Measurements from ENCODE around the gene OSBPL7. TPM values are rescaled to one million over a fixed set of nuclear protein-coding genes. Genes with fewer than 3 reads are reported as not detected.

The OSBPL7 gene
- total RNA-seq, 1 experiment from 2014 or later = 20.5 TPM

DNA sequence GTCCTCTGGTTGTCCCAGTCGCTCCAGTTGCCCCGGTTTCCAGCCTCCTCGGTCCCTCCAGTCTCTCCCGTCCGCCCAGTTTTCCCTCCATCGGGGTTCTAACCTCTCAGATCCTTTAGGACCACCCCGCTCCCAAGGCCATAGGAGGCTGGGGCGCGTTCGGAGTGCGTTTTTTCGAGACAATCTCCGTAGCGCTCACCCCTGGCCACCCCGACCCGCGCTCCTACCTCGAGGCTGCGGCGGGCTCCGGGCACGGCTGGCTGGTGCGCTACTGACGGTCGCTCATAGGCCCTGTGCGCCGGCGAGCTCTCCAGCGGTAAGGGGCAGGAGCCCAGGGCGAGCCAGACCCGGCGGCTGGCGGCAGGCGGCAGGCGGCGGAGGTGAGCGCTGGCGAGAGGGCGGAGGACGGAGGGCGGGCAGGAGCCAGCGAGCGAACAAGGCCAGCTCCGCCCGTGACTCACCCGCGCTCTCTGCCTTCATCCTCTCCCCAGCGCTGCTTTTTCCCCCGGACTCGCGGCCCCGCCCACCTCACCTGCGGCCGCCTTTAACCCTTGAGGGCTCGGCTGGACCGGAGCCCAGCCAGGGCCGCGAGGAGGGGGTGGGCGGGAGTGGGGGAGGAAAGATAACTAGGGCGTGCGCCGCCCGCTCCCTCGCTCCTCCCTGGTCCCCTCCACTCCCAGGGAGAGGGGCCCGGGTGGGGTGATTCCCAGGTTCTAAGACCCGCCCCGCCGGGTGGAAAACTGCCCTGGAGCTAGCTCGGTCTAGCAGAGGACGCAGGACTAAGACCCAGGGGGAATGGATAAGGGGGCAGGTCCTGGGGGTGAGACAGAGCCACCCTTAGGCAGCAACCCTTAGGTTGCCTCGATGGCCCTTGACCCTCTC is 29.3 kb upstream of the OSBPL7 start, which contains the start of gene SP6:
Gene SP6, minus strand, starts transcription at position 472 of the 882 bp plus-strand sequence. CDS start 2,734 bp downstream, outside the sequence.
- Histone ChIP-seq H4K20me1 (ENCODE audit: insufficient read depth) (no peaks in the 10 kb centered on the region), H3K27ac (ENCODE audit: low read depth, low read length) (peak within 1 kb of the TSS; percentile 63), H3K9me3 (ENCODE audit: control insufficient read depth in 1 of 2, insufficient read depth in 1 of 2, low read depth in 1 of 2, low read length in 2 of 2) (no peaks in the 10 kb centered on the region), H3K9ac (ENCODE audit: low read length) (peak within 1 kb of the TSS; percentile 81), H3K9me2 (ENCODE audit: insufficient read depth) (no peaks in the 10 kb centered on the region), H3K4me1 (ENCODE audit: control insufficient read depth in 1 of 2, insufficient read depth in 2 of 2, low read length in 2 of 2) (peaks cover 13 to 30% of the 10 kb centered on the region in 2 experiments), H3K36me3 (ENCODE audit: control insufficient read depth in 1 of 2, insufficient read depth in 2 of 2, low read length in 2 of 2) (no peaks in the 10 kb centered on the region; a peak in 1 of 4 replicates), H2AFZ (ENCODE audit: low read depth, low read length, poor library complexity, severe bottlenecking) (peak within 1 kb of the TSS; percentile 70), H3K27me3 (ENCODE audit: insufficient read depth, low read length) (peaks cover 13% of the 10 kb centered on the region; the same call in 1 of the 2 replicates), H3K79me2 (ENCODE audit: insufficient read depth, low read length) (peaks cover 23% of the 10 kb centered on the region; the same call in 1 of the 2 replicates), H3K4me3 (replicated peaks in 1 of 2; ENCODE audit: low read depth in 1 of 2, low read length in 2 of 2) (peak within 1 kb of the TSS; percentile 78 to 89), H3K4me2 (ENCODE audit: low read length) (peak within 1 kb of the TSS; percentile 86)
- no TSS peak for BruUV-seq (replicated peaks)
- intact Hi-C loops (cut with micrococcal nuclease) = no loop called here
- ATAC-seq = peak; percentile 93
- peak; percentile 80 for DNase-seq (ENCODE audit: low read depth, low spot score)
- POLR2A ChIA-PET = interaction anchor here (0.7 to 3.2 kb wide), 9 partner anchors 8 to 90 kb away, joined by 3 to 15 read pairs (median 3); partner anchors contain the start of genes LRRC46, MRPL10, PNPO and SCRN2
- TF ChIP-seq RAD21 (IDR thresholded peaks at IDR 0.05; ENCODE audit: low read depth) (no peak), SIN3A (IDR thresholded peaks at IDR 0.05; ENCODE audit: low read depth) (no peak), CEBPB (IDR thresholded peaks at IDR 0.05; ENCODE audit: low read depth) (no peak), POLR2A (IDR thresholded peaks at IDR 0.05; ENCODE audit: borderline replicate concordance, extremely low read depth, insufficient read depth, insufficient read length) (peak; percentile 97), ZFX (IDR thresholded peaks at IDR 0.05) (peak; percentile 86), CTCF (IDR thresholded peaks at IDR 0.05 in 2 of 3, conservative IDR thresholded peaks at IDR 0.05 in 1 of 3; ENCODE audit: borderline replicate concordance in 1 of 3, insufficient read depth in 1 of 3, low read depth in 2 of 3, low read length in 2 of 3) (peak in 1 of 3 experiments; percentile 39; a peak in 3 of 6 replicates), EGR1 (IDR thresholded peaks at IDR 0.05; ENCODE audit: low read depth) (no peak; the same call in 1 of the 2 replicates), JUND (IDR thresholded peaks at IDR 0.05) (no peak), SP1 (IDR thresholded peaks at IDR 0.05; ENCODE audit: low read depth) (no peak; the same call in 1 of the 2 replicates), YY1 (IDR thresholded peaks at IDR 0.05; ENCODE audit: extremely low read depth, insufficient replicate concordance, low read depth, low read length) (no peak), POLR2AphosphoS5 (IDR thresholded peaks at IDR 0.05; ENCODE audit: low read depth, low read length) (peak; percentile 98), ZNF274 (IDR thresholded peaks at IDR 0.05; ENCODE audit: low read depth, low read length) (no peak), ELF1 (IDR thresholded peaks at IDR 0.05; ENCODE audit: borderline replicate concordance, low read depth) (no peak), TCF7L2 (IDR thresholded peaks at IDR 0.05; ENCODE audit: borderline replicate concordance, extremely low read depth, insufficient read depth, insufficient read length) (peak; percentile 82)
- TF ChIP-seq, protein P1, sequence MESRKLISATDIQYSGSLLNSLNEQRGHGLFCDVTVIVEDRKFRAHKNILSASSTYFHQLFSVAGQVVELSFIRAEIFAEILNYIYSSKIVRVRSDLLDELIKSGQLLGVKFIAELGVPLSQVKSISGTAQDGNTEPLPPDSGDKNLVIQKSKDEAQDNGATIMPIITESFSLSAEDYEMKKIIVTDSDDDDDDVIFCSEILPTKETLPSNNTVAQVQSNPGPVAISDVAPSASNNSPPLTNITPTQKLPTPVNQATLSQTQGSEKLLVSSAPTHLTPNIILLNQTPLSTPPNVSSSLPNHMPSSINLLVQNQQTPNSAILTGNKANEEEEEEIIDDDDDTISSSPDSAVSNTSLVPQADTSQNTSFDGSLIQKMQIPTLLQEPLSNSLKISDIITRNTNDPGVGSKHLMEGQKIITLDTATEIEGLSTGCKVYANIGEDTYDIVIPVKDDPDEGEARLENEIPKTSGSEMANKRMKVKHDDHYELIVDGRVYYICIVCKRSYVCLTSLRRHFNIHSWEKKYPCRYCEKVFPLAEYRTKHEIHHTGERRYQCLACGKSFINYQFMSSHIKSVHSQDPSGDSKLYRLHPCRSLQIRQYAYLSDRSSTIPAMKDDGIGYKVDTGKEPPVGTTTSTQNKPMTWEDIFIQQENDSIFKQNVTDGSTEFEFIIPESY (IDR thresholded peaks at IDR 0.05; ENCODE audit: extremely low read depth, insufficient replicate concordance, low read length) = no peak
- TF ChIP-seq, protein P2, sequence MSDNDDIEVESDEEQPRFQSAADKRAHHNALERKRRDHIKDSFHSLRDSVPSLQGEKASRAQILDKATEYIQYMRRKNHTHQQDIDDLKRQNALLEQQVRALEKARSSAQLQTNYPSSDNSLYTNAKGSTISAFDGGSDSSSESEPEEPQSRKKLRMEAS (IDR thresholded peaks at IDR 0.05) = peak; percentile 49
- RAD21 ChIA-PET (ENCODE audit: low non-redundant PET in 1 of 2, low total read pairs in 2 of 2, uncharacterized antibody in 2 of 2, unreplicated experiment in 2 of 2) = interaction anchor here (1.0 to 1.3 kb wide), 3 partner anchors 10 to 39 kb away, joined by 4 to 5 read pairs (median 5); partner anchors contain the start of gene SCRN2 (in 1 of the 2)
- CTCF ChIA-PET = interaction anchor here (0.7 to 12.6 kb wide), 10 partner anchors 8 to 167 kb away, joined by 3 to 393 read pairs (median 6); partner anchors contain the start of genes LRRC46, MRPL10, SCRN2 and SP2

Data from HCT116 (cell line).